ENCODE measurements around the gene BRS3.

Gene BRS3

DNA sequence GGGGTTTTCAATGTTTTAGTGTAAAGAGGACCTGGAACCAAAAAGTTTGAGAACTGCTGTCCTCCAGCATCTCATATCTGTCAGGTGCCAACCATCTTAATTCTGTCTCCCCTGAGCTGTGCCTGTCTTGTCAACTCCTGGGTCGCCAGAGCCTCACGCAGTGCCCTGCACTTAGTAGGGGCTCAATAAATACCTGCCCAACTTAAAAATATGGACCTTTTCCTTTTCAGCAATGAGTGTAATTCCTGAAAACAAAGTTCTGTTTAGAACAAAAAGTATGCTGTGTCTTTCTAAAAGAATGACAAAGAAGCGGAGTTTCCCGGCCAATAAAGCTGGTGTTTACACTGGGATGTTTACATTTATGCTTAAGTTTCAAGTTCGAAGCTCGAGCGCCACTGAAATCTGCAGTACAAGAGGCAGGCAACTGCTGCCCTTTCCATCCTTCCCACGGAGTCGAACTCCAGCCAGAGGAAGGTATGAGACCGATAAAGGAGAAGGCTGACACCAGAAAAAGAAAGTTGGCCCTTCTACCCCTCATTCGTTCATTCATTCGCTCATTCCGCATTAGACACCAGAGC, 8.5 kb downstream of the BRS3 start:
- DNase-seq = no peak

DNA sequence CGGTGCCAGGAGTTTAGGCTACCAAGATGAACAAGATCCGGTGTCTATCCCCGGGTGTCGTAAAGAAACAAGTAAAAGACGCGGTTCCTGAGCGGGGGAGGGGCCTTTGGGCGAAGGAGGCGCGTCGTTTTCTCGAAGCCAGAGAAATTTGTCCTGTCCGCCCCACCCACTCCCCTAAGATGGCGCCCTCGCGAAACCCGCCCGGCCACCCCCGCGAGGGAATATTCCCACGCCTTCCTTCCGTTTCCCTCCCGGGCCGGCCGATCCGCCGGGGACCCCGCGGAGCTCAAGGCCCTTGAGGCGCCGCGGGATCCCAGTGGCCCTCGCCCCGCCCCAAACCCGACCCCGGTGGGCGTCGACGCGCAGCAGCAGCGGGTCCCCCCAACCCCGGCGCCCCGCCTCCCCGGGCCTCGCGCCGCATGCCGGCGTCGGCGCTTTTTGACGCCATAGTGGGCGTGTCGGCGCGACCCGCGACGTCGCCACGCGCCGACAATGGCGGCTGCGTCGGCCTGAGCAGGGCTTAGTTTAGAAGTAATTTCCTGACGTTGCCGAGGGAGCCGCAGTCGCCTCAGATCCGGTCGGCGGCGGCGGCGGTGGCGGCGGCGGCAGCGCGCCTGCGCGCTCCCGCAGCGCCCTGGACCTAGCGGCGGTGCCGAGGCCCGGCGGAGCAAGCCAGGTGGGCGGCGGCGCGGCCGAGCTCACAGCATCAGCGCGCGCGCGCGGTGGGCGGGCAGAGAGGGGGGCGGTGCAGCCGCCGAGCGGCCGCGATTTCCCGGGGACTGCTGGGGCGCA, 9.2 kb downstream of the BRS3 start:
- DNase-seq = peak; percentile 94

DNA sequence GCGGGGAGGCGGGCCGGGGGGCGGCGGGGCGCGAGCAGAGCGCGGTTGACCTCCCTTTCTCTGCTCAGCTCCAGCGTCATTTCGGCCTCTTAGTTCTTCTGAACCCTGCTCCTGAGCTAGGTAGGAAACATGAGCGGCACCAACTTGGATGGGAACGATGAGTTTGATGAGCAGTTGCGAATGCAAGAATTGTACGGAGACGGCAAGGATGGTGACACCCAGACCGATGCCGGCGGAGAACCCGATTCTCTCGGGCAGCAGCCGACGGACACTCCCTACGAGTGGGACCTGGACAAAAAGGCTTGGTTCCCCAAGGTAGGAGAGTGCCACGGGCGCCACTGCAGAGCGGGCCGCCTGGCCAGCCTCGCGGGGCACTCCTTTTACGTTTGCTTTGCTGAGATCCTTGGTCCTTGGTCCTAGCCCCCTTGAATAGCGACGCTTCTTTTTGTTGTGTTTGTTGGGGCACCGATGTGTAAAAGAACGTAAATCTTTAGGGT, 9.9 kb downstream of the BRS3 start, which contains the start of gene HTATSF1:
HTATSF1 (plus strand) TSS at position 37 of the 497 bp plus-strand sequence; CDS start at position 130, 93 bp downstream.
- DNase-seq = no peak

DNA sequence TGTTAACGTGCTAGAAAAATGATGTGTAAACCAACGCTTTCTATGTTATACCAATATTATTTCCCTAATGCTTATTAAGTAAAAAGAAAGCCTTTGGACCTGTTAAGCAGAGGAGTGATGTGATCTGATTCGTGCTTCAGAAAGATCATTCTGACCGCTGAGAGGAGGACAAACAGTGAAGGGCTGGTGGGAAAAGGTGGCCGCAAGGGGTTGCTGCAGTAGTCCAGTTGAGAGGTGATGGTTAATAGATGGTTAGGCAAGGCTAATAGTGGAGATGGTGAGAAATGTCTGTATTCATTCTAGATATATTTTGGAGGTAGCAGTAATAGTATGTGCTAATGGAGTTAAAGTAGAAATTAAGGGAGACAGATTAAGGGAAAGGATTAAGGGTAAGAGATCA, 31.3 kb downstream of the BRS3 start:
- no peak for DNase-seq

DNA sequence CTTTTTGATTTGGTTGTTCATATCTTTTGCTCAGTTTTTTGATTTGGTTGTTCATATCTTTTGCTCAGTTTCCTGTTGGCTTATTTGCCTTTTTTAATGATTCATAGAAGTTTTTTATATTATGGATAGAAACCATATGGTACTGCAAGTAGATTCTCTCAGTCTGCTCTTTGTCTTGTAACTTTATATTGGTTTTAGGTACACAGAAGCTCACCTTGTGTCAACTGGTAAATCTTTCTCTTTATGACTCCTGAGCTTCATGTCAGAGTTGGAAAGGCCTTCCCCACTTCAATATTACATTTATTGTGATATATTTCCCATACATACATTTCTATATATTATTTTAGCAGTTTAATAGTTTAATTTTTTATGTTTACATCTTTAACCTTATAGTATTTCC, 36.0 kb downstream of the BRS3 start:
- no peak for DNase-seq

DNA sequence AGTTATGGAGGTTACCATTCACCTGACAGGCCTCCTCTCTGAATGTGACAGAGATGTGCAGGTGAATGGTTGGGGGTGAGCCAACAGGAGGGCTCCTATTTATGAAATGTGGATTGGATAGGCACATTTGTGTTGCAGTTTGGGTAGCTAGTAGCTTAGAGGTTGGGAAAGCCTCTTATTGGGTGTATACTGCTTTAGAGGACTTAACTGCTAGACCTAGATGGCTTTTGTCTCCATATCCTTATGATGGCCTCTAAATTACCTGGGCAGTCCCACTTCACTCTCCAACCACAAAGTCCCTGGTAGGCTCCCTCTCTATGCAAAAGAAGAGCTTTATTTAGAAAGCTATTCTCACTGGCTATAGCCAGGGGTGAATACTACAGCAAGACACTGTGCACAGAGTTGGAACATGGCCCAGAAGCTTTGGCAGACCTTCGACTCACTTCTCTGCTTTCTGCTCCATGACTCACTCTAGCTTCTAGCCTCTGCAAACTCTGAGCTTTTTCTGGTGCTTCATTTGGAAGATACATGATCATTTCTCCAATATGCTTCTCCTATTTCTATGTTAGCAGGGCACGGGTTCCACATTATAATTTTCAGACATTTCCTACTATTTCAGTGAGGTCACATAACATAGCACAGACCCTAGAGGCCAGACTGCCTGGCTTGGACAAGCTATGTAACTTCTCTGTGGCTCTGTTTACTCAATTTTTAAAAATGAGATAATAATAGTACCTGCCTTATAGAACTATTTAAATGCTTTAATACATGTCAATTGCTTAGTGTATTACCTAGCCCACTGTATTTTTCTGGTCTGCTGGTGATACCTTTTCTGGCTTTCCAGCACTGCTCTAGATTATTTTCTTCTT, 38.2 kb downstream of the BRS3 start:
- DNase-seq = no peak

DNA sequence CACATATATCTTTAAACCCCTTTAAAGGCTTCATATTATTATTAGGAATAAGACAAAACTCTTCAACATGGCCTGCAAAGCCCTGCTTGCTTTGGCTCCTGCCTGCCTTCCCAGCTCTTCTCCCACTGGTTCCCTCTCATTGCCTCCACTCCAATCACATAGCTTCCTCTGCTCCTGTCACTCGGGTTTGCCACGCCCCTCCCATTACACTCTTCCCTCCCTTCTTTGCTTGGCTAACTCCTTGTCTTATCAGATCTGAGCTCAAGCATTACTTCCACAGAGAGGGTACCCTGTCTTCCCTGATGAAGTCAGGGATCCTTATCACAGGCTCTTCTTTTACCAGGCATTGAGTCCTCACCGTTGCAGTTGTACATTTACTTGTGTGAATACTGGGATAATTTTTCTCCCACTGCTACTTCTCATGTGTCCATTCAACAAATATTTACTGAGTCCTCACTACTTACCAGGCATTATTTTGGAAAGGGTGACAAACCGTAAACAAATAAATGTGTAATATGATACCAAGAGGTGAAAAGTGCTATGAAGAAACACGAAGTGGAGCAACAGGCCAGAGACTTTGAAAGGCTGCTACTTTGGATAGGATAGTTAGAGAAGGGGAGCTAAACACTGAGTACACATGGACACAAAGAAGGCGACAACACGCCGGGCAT, 41.0 kb downstream of the BRS3 start:
- peak; percentile 68 for DNase-seq

DNA sequence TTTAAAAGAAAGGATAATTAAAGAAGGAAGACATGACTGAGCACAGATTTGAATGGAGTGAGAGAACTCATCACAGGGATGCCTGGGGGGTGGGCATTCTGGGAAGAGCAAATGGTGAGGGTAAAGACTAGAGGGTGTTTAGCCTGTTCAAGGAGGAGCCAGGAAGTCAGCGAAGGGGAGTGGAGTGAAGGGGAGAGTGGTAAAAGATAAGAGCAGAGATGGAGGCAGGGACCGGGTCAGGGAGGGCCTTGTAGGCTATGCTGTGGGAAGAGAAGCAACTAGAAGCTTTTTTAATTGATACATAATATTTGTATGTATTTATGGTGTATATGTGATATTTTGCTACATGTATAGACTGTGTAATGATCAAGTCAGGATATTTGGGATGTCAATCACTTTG, 42.0 kb downstream of the BRS3 start:
- peak; percentile 3 for DNase-seq

DNA sequence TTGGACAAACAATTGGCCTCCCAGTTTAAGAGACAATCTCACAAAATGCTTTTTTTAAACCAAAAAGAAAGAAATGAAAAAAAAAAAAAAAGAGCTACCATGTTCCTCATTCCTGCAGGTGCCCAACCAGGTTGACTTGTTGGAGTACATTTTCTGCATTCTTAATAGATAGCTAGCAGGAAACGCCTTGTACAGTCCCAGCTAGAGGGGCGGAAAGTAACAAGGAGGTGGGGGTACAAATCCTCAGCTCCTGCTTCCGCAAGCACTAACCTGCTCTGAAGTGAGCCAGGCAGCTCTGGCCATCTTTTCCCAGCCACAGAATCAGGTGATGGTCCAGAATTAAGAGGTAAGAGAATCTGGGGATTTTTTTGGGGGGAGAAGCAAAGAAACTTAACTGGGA, 44.2 kb downstream of the BRS3 start, which contains the start of gene VGLL1:
VGLL1 (plus strand) TSS at position 265 of the 400 bp plus-strand sequence. CDS start 3,806 bp downstream, outside the sequence.
- no peak for DNase-seq

DNA sequence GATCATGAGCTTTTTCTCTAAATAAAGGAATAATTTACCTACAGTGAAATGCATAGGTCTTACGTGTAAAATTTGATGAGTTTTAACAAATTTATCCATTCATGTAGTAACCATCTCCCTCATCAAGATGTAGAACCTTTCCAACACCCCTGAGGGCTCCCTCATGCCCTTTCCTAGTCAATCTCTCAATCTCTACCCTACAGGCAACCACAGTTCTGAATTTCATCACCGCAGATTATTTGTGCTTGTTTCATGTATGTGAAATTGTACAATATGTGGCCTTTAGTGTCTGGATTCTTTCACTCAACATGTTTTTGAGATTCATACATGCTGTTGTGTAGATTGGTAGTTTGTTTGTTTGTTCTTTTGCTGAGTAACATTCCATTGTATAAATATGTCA, 46.4 kb downstream of the BRS3 start:
- no peak for DNase-seq

DNA sequence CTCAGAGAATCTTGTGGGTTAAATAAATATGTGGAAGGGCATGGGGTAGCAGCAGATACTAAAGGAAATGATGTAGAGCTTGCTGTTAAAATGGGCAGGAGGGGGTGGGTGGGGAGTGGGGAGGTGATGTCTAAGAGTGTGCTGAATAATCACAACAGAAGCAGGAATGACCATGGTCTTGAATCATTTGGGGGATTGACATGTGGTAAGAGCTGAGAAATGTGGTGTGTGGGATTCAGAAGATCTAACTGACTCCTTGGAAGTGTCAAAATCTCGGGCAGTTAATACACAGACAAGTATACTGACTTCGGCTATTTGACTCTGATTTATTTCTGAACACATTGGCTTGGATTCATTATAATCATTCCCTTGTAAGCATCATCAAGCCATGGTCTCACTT, 51.1 kb downstream of the BRS3 start:
- no peak for DNase-seq

DNA sequence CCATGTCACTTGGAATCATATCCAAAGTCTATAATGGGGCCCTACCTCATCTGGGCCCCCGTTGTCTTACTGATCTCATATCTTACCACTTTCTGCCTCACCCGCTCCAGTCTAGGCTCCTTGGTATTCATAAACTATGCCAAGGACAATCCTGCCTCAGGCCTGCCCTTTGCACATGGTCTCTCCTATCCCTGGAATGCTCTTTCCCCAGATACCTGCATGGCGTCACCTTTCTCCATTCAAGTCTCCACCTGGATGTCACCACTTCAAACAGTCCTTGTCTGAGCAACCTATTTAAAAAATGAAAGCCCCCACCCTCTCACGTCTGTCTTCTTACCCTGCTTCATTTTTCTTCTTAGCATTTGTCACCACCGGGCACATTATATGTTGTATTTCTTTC, 52.5 kb downstream of the BRS3 start:
- DNase-seq = no peak

DNA sequence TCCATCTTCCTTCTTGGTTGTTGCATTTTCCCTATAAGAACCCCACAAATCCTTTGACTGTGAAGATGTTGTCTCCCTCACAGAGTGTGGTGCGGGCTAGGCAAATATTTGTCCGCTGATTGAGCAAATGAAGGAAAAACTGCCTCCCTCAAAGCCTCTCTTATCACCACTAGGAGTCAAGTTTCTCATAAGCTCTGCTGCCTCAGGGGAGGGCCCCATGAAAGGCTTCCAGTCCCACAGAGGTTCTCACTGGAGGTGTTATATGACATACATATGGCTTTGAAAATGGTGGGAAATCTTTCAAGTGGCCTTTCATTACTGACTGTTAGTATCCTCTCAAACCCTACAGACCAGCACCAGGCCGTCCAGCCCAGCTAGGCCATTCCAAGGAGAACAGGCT, 53.5 kb downstream of the BRS3 start:
- no peak for DNase-seq

DNA sequence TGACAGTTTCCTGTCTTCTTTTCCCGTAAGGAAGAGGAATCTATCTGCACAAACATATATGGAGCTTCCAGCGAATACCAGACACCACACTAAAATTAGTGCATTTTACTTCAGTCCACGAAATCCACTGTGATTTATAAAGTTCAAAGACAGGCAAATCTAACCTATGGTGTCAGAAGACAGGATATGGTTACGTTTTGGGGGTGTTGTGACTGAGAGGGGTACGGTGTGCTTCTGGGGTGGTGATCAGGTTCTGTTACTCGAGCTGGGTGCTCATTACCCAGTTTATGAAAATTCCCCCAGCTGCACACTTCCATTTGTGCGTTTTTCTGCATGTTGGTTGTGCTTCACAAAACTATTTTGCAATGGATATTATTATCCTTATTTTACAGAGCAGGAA, 54.5 kb downstream of the BRS3 start:
- DNase-seq = no peak

Data from NCI-H82 (cell line).